Right lobe of liver (tissue), 4 donors: Measurements from ENCODE around the gene HTR2B.

Source experiments
- POLR2A ChIP-seq: fragments of 450-650 bp; IDR thresholded peaks from one replicate; pipeline ENCODE4 v1.6.1; 2017; ENCODE audit warnings: antibody characterized with exemption, mild to moderate bottlenecking
- TF ChIP-seq, protein P1 (sequence below), 4 donors: fragments of 200-600 bp in 3 of 4; fragments of 450-650 bp in 1 of 4; IDR thresholded peaks; one replicate each; pipeline versions ENCODE4 v1.5.1 to v1.8.0; 2016 to 2022; ENCODE audit warnings: antibody characterized with exemption in 4 of 4, mild to moderate bottlenecking in 2 of 4
- donor health status: DM: no; HTN: no; CAD: no.
- donor health status: DM: no; HTN: no; CAD: no.
- donor health status: DM: no; HTN: yes; CAD: no.

DNA sequence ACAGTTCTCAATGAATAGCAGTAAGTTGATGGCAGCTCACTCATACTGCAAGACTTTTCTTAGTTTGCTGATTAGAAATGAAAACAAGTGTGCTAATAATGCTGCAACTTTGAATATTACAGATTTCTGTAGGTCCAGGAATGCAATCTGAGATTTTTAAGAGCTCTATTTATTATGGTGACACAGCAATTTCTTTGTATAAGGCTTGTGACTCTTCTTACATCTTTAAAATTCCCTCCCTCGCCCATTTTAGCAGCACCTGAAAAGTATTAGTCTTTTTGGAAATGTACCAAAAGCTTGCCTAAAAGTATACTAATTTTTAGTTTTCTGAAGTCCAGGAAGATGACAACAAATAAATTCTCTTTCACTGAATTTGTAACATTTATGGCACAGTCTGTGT is 4.4 kb upstream of the HTR2B start:
- TF ChIP-seq, protein P1, sequence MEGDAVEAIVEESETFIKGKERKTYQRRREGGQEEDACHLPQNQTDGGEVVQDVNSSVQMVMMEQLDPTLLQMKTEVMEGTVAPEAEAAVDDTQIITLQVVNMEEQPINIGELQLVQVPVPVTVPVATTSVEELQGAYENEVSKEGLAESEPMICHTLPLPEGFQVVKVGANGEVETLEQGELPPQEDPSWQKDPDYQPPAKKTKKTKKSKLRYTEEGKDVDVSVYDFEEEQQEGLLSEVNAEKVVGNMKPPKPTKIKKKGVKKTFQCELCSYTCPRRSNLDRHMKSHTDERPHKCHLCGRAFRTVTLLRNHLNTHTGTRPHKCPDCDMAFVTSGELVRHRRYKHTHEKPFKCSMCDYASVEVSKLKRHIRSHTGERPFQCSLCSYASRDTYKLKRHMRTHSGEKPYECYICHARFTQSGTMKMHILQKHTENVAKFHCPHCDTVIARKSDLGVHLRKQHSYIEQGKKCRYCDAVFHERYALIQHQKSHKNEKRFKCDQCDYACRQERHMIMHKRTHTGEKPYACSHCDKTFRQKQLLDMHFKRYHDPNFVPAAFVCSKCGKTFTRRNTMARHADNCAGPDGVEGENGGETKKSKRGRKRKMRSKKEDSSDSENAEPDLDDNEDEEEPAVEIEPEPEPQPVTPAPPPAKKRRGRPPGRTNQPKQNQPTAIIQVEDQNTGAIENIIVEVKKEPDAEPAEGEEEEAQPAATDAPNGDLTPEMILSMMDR (IDR thresholded peaks at IDR 0.05): no peak
- no peak for TF ChIP-seq POLR2A
